Kidney tubule cell (primary cell): ENCODE data around the gene CCL24.
"Not testable (repeated sequence)": the region's sequence is repeated elsewhere in the genome, so short reads cannot be mapped to it uniquely, and the experiment has no call there.

Source experiments
- DNase-seq: peaks from one replicate; pipeline ENCODE4 v3.0.0-alpha.2; 2018; ENCODE audit warnings: low spot score

Gene CCL24, protein sequence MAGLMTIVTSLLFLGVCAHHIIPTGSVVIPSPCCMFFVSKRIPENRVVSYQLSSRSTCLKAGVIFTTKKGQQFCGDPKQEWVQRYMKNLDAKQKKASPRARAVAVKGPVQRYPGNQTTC

DNA sequence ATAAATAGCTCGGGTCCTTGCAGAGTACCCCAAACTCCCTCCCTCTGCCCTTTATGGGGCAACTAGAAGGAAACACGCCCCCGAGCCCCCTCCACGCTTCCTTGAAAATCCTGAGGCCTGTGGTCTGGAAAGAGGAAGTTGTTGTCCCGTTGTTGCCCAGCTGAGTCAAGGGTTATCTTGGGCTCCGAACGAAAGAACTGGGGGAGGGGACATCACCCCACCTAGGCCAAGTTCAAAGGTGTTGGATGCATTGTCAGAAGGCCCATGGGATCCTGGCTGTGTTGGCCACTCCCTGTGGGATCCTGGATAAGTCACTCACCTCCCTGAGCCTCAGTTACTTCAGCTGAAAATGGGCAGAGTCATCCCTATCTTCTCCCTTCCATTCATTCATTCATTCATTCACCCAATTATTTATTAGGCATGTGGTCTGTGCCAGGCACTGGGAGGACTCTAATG, at the start of gene CCL24:
CCL24 (minus strand) TSS at position 26 of the 456 bp plus-strand sequence. CDS start 91 bp downstream, outside the sequence.
- no peak for DNase-seq

DNA sequence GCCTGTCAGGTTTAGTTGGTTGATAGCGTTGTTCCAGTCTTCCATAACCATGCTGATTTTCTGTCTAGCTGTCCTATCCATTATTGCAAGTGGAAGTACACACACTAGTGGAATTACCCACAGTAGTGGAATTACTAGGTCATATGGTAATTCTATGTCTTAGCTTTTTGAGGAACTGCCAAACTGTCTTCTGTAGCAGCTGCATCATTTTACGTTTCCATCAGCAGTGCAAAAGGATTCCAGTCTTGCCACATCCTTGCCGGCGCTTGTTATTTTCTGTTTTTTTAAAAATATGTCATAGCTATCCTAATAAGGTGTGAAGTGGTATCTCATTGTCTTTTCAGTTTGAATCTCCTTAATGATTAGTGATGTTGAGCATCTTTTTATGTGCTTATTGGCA, 48.0 kb upstream of the CCL24 start:
- DNase-seq, result no peak

DNA sequence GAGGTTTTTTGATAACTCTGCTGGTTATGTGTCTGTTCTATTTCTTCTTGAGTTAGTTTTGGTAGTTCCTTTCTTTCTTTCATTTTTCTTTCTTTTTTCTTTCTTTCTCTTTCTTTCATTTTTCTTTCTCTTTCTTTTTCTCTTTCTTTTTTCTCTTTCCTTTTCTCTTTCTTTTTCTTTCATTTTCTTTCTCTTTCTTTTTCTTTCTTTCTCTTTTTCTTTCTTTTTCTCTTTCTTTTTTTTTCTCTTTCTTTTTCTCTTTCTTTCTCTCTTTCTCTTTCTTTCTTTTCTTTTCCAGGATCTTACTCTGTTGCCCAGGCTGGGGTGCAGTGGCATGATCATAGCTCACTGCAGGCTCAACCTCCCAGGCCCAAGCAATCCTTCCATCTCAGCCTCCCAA, 44.8 kb upstream of the CCL24 start:
- DNase-seq, result no peak

DNA sequence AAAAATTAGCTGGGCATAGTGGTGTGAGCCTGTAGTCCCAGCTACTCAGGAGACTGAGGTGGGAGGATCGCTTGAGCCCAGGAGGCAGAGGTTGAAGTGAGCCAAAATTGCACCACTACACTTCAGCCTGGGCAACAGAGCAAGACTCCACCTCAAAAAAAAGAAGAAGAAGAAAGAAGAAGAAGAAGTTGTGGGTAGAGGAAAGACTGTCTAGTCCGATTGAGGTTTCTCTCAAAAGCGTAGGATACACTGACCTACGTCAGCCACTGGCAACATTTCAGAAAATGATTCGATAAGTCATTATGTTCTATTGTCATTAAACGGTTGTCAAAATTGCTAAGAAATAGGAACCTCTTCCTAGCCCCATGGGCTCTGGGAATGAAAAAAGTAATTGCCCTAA, 42.9 kb upstream of the CCL24 start:
- DNase-seq, result no peak

DNA sequence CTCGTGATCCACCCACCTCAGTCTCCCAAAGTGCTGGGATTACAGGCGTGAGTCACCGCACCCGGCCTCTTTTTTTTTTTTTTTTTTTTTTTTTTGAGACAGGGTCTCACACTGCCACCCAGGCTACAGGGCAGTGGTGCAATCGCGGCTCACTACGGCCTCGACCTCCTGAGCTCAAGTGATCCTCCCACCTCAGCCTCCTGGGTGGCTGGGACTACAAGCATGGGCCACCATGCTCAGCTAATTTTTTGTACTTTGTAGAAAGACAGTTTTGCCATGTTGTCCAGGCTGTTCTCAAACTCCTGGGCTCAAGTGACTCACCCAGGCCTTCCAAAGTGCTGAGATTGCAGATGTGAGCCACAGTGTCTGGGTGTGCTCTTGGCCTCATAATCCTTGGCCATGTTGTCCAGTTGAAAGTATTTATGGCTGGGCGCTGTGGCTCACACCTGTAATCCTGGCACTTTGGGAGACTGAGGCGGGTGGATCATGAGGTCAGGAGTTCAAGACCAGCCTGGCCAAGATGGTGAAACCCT, 41.3 kb upstream of the CCL24 start:
- not testable (repeated sequence) for DNase-seq

DNA sequence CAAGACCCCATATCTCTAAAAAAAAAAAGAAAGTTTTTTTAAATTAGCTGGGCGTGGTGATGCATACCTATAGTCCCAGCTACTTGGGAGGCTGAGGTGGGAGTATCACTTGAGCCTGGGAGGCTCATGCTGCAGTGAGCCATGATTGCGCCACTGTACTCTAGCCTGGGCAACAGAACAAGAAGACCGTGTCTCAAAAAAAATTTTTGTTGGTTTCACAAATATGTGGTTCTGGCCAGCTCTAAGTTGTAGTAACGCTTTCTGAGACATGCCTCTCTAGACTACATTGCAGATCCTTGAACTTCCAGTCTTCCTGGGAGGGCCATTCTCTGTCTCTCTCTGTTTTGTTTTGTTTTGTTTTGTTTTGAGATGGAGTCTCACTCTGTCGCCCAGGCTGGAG, 40.6 kb upstream of the CCL24 start:
- no peak for DNase-seq

DNA sequence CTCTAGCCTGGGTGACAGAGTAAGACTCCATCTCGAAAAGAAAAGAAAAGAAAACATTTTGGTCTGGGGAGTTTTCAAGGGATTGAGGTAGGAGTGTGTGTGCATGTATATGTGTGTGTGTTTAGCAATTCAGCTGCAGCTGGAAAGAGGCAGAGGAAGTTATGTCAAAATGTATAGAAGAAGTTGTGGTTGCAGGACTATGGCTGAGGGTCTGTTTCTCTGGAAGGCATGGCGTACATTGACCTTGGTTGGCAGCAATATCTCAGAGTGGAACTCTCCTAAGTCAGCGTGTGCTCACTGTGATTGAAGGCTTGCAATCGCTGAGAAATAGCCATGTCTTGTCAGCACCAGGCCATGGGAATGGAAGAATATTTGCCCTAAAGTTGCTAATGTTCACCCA, 36.6 kb upstream of the CCL24 start:
- no peak for DNase-seq

DNA sequence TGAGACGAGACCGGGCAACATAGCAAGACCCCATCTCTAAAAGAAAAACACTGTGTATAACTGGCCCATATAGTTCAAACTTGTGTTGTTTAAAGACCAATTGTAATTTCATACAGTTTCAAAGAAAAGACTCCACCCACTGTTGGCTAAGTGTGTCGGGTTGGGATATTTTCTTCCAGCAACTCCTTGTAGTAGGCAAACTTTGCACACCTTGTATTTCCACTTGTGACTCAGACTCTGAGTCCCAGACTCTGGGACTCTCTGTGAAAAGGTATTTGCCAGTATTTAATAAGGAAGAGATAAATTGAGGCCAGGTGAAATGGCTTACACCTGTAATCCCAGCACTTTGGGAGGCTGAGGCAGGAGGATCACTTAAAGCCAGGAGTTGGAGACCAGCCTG, 36.0 kb upstream of the CCL24 start:
- DNase-seq, result no peak

DNA sequence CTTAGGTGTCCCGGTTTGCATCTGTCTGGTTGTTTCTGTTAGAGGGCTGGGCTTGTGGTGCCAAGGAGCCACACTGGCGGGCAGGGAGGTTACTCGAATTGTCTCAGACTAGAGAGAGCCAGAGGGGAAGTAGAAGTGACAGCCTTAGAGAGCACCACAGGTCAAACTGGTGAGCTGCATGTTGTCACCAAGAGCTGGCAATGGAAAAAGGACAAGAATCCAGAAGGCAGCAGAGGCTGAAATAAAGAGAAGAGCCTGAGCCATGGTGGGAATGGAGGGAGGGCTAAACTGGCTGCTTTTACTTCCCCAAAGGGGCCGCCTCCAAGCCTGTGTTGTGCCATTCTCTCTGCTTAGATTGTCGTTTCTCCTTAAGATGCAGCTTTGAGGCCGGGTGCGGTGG, 34.1 kb upstream of the CCL24 start:
- no peak for DNase-seq

DNA sequence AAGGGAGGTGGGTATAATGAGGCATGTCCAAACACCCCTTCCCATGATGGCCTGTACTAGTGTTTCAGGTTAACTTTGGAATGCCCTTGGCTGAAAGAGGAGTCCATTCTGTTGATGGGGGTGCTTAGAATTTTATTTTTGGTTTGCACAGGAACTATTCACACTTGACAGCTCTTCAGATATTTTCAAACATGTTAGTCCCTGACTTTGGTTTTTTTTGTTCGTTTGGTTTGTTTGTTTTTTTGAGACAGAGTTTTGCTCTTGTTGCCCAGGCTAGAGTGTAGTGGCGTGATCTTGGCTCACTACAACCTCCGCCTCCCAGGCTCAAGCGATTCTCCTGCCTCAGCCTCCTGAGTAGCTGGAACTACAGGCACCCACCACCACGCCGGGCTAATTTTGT, 31.5 kb upstream of the CCL24 start:
- DNase-seq, result not testable (repeated sequence)

DNA sequence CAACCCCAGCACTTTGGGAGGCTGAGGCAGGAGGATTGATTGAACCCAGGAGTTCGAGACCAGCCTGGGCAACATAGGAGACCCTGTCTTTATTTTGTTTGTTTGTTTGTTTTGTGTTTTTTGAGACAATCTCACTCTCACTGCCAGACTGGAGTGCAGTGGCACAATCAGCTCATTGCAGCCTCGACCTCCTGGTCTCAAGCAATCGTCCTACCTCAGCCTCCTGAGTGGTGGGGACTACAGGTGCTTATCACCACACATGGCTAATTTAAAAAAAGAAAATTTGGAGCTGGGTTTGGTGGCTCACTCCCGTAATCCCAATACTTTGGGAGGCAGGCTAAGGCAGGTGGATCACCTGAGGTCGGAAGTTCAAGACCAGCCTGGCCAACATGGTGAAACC, 30.6 kb upstream of the CCL24 start:
- DNase-seq, result no peak

DNA sequence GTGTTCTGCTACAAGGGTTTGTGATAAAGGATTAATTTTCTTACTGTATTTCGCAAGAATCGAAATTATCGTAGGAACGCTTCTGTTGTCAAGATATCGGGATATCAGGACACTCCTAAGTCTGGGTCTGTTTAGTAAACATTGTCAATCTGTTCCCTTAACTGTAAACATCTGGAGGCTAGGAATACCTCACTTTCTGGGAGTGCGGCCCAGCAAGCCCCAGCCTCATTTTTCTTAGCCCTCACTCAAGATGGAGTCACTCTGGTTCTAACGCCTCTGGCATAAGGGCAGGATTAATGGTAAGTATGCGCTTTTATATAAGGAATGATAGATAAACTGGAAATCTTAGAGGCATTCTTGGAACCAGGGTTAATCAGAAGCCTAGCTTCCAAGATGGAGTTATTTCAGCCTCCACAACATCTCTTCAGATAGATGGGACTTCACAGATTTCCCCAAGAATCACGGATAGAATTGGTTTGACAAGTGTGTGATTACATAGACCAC, 30.1 kb upstream of the CCL24 start:
- no peak for DNase-seq

DNA sequence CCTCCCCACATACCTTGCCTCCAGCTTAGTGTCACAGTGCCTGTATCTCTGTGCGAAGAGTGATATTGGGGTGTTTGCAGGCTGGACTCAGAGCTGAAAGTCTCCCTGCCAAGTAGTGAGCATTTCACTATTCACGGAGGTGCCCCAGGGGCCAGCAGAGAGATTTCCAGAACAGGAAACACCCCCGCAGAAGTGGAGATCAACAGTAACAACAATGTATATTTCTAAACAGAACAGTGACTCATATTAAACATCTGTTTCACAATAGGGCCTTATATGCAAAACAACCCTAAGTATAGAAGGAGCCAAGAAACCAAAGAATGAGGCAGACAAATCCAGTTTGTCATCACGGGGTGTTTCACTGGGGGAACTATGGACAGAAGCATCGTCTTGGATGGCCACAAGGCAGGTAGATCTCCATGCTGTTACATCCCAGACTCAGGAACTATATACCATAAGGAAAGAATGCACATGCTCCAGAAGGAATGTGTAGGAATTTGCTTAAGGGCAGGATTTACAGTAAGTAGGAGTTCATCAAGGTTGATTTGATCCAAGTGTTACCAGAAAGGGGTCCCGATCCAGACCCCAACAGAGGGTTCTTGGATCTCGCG, 29.3 kb upstream of the CCL24 start:
- DNase-seq, result no peak

DNA sequence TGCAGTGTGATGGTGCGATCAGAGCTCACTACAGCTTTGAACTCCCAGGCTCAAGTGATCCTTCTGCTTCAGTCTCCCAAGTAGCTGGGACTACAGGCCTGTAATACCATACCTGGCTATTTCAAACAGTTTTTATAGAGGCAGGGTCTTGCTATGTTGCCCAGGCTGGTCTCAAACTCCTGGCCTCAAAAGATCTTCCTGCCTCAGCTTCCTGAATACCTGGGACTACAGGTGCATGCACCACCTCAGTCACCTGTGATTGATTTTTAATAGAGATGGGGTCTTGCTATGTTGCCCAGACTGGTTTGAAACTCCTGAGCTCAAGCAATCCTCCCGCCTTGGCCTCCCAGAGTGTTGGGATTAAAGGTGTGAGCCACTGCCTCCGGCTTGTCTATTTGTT, 26.4 kb upstream of the CCL24 start:
- no peak for DNase-seq

DNA sequence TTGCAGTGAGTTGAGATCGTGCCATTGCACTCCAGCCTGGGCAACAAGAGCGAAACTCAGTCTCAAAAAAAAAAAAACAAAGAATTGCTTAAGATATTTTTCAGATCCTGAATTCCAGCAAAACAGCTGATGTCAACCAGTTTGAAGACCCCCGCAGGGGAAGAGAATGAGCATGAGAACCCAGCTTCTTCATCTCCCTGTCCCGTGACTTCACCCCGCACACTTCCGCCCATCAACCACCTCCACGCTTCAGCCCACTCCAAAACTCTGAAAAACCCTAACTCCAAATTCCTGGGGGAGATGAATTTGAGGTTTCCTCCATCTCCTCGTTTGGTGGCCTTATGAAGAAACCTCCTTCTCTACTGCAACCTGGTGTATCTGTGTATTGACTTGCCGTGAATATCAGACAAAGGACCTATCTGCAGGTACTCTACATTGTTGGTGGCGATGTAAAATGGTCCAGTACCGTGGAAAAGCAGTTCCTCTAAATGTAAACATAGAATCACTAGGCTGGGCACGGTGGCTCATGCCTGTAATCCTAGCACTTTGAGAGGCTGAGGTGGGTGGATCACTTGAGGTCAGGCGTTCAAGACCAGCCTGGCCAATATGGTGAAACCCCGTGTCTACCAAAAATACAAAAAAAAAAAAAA, 24.8 kb upstream of the CCL24 start:
- DNase-seq, result not testable (repeated sequence)

DNA sequence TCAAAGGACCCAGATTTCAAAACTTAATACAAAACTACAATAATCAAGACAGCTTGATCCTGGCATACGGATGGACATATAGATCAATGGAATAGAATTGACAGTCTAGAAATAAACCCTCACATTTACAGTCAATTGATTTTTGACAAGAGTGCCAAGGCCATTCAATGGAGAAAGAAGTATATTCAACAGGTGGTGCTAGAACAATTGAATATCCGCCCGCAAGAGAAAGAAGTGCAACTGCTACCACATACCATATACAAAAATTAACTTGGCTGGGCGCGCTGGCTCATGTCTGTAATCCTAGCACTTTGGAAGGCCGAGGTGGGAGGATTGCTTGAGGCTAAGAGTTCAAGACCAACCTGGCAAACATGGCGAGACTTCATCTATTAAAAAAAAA, 23.2 kb upstream of the CCL24 start:
- no peak for DNase-seq

DNA sequence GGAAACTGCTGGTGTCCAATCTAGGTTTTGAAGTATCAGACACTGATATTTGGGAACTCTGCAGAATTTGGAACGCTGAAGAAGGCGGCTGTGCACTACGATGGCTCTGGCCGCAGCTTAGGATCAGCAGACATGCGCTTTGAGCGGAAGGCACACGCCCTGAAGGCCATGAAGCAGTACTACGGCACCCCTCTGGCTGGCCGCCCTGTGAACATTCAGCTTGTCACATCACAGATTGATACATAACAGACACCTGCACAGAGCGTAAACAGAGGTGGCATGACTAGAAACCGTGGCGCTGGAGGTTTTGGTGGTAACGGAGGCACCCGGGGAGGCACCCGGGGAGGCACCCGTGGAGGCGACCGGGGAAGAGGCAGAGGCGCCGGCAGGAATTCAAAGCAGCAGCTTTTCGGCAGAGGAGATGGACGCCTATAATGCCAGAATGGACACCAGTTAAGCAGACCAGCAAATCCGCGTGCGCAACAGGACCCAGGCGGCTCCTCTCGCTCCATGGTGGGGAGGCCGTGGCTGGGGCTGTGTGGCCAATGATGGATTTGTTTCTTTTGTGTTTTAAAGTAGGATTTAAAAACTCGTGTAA, 22.2 kb upstream of the CCL24 start:
- no peak for DNase-seq

DNA sequence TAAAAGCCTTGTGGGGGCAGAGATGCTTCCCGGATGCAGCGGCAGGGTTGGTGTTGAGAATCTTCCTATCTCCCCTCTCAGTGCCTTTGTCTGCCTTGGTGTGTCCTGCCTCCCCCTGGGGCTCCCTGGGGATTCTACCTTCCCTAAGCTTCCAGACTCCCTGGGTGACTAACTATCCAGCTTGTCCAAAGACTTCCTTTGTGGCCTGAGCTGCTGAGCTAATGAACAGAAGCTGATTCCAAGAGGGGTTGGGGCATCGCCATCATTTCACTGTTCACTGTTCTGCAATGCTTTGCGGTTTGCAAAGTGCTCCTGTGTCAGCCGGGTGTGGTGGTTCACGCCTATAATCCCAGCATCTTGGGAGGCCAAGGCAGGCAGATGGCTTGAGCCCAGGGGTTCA, 20.1 kb upstream of the CCL24 start:
- DNase-seq, result not testable (repeated sequence)

DNA sequence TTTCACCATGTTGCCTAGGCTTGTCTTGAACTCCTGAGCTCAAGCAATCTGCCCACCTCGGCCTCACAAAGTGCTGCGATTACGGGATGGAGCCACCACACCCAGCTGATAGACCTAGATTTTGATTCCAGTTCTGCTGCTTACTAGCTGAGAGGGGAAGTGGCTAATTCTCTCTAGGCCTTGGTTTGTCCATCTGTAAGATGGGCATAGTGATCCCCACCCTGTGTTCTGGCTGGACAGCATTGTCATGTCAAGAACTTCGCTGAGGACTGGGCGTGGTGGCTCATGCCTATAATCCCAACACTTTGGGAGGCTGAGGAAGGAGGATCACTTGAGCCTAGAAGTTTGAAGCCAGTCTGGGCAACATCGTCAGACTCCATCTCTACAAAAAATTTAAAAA, 17.4 kb upstream of the CCL24 start:
- DNase-seq, result no peak

DNA sequence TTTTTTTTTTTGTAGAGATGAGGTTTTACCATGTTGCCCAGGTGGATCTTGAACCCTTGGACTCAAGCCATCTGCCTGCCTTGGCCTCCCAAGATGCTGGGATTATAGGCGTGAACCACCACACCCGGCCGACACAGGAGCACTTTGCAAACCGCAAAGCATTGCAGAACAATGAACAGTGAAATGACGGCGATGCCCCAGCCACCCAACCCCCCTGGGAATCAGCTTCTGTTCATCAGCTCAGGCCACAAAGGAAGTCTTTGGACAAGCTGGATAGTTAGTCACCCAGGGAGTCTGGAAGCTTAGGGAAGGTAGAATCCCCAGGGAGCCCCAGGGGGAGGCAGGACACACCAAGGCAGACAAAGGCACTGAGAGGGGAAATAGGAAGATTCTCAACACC, 16.1 kb upstream of the CCL24 start:
- DNase-seq, result peak; percentile 47

DNA sequence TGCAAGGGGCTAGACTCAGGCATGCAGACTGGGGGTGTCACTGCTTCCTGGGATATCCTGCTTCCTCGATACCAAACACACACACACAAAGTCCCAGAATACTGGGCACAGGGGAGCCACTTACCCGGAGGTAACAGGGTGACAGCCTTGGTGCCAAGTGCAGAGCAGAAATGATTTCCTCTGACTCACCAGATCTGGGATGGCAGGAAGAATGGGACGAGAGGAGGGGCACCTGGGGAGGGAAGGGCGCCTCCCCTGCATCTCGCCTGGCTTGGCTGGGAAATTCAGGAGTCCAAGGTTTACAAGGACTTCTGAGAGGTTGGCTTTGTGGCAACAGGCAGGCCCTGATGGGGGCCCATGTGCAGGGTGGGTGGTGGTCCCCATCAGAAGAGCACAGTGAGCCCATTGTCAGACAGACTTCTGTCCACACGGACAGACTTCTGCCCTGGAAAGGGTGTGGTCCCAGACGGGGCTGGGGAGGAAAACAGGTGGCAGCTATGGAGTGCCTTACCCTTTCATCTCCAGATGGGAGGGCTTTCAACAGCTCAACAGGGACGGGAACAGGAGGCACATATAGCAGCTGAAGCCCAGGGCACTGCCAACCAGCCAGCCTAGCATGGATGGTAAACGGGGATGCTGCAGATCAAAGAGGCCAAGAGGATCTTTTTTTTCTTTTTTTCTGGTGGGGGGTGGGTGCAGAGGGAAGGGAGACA, 9.7 kb upstream of the CCL24 start:
- no peak for DNase-seq

DNA sequence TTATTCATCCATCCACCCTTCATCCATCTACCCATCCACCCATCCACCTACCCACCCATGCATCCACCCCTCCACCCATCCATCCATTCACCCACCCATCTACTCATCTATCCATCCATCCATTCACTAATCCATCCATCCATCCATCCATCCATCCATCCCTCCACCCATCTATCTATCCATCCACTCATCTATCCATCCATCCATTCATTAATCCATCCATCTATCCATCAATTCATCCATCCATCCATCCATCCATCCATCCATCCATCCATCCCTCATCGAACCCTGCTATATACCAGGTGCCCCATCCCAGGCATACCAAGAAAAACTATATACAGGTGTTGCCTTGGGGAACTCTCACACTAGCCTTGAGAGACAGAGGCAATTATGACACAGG, 7.1 kb upstream of the CCL24 start:
- DNase-seq, result no peak
